ENCODE measurements around the gene MGAT3. TPM values are rescaled to one million over a fixed set of nuclear protein-coding genes. Genes with fewer than 3 reads are reported as not detected.

The MGAT3 gene
- total and polyA plus RNA-seq, 9 of the 15 experiments (the other 6 are each of a cell fraction or from before 2014, with no cell fraction given): 0.10 to 11.5 (median 4.6) TPM

GRCh38 chr22:39469681-39470450 lies 13.1 kb downstream of the MGAT3 start:
- H3K4me3 ChIP-seq: no peak overlapping the region
- H3K36me3 ChIP-seq (ENCODE audit: control insufficient read depth, insufficient read depth, low read length): no peaks in the 10 kb centered on the region
- in situ Hi-C loops (cut with MboI): no loop called here
- no peaks in the 10 kb centered on the region for H3K9me1 ChIP-seq (ENCODE audit: control insufficient read depth, insufficient read depth, low read length)
- no peak overlapping the region for H2AFZ ChIP-seq (ENCODE audit: low read depth, low read length)
- peak overlapping the region; percentile 92 for H3K27ac ChIP-seq (ENCODE audit: extremely low read depth, low read depth, low read length)
- WGBS (ENCODE audit: insufficient coverage, low coverage, missing lambda C conversion rate): 73% methylated on average over 14 of the region's 26 CpGs
- peaks cover 59% of the 10 kb centered on the region for H3K79me2 ChIP-seq (ENCODE audit: control insufficient read depth, insufficient read depth, low read length)
- TF ChIP-seq PRDM10 (IDR thresholded peaks at IDR 0.05; ENCODE audit: partially characterized antibody) (peak; percentile 59), ATF6 (CRISPR knock-in tag; IDR thresholded peaks at IDR 0.05) (no peak), ZNF316 (IDR thresholded peaks at IDR 0.05) (peak; percentile 58), HDGF (IDR thresholded peaks at IDR 0.05) (0 out of 2 replicates have a peak, but pooled peaks have one; percentile 32), GABPB2 (CRISPR knock-in tag; conservative IDR thresholded peaks at IDR 0.05) (no peak), RHOXF2B (CRISPR knock-in tag; conservative IDR thresholded peaks at IDR 0.05) (no peak), MAFK (IDR thresholded peaks at IDR 0.05; ENCODE audit: low read length) (no peak), ZNF740 (CRISPR knock-in tag; IDR thresholded peaks at IDR 0.05) (no peak), ZNF740 (tag; IDR thresholded peaks at IDR 0.05) (no peak), STAG1 (CRISPR knock-in tag; IDR thresholded peaks at IDR 0.05; ENCODE audit: borderline replicate concordance) (no peak), TFAP4 (CRISPR knock-in tag; IDR thresholded peaks at IDR 0.05; ENCODE audit: borderline replicate concordance) (peak; percentile 16; the same call in 1 of the 2 replicates), FOXK2 (conservative IDR thresholded peaks at IDR 0.05 in 1 of 2, IDR thresholded peaks at IDR 0.05 in 1 of 2; ENCODE audit: low read depth in 2 of 2) (peak in 1 of 2 experiments; percentile 37; a peak in 2 of 4 replicates)
- peaks cover 69 to 97% of the 10 kb centered on the region in 2 experiments for H3K4me1 ChIP-seq (replicated peaks in 1 of 2; ENCODE audit: control insufficient read depth in 2 of 2, insufficient read depth in 2 of 2, low read length in 2 of 2)
- intact Hi-C loops (cut with micrococcal nuclease): no loop called here
- H3K9me3 ChIP-seq (replicated peaks; ENCODE audit: control insufficient read depth, insufficient read depth, low read depth, low read length): no peaks in the 10 kb centered on the region
- ChIA-PET POLR2A (interaction anchor here (0.7 to 2.6 kb wide), 2 partner anchors 9 to 53 kb away, joined by 4 to 11 read pairs; no protein-coding TSS in a partner anchor), CTCF (ENCODE audit: low intra/inter-chr PET ratio) (no interaction called here)
- peak overlapping the region; percentile 72 to 84; a peak in 3 of 4 replicates for H3K9ac ChIP-seq (ENCODE audit: insufficient read depth in 1 of 2, low read depth in 2 of 2, low read length in 2 of 2)
- peak overlapping the region; percentile 58; the same call in 1 of the 2 replicates for H3K4me2 ChIP-seq (ENCODE audit: insufficient read depth, low read length)
- no TSS peak for BruUV-seq (replicated peaks)
- FAIRE-seq (peak; percentile 56), ATAC-seq (no peak), DNase-seq (ENCODE audit: extremely low read depth in 1 of 4, low spot score in 3 of 4) (peak in 1 of 4 experiments; percentile 27)
- H3K27me3 ChIP-seq (ENCODE audit: control insufficient read depth in 2 of 2, insufficient read depth in 2 of 2, low read length in 2 of 2): no peaks in the 10 kb centered on the region
- no peaks in the 10 kb centered on the region for H4K20me1 ChIP-seq (replicated peaks; ENCODE audit: control insufficient read depth, insufficient read depth, low read length)
